H1 (cell line): ENCODE results near the gene TOP1. TPM values are rescaled to one million over a fixed set of nuclear protein-coding genes. Genes with fewer than 3 reads are reported as not detected.

Source experiments
- HDAC2 ChIP-seq, 2 experiments: fragments of 300-600 bp in 1 of 2; sonication (generic) in 1 of 2; IDR thresholded peaks; 2 replicates each; pipeline ENCODE4 v1.6.1; 2011 to 2012; ENCODE audit warnings: low read depth in 2 of 2, low read length in 2 of 2, mild to moderate bottlenecking in 2 of 2, moderate library complexity in 2 of 2, borderline replicate concordance in 1 of 2, inconsistent platforms in 1 of 2
- polyA plus RNA-seq, 7 experiments: library from polyadenylated mRNA; depleted of rRNA in 3 of 7; stranded (reverse) in 5 of 7; unstranded in 2 of 7; fragments of >200 nt in 5 of 7; fragments of 200-250 nt in 2 of 7; gene quantifications; 1 replicate in 5 of 7; 2 replicates in 1 of 7; 4 replicates in 1 of 7; pipeline versions ENCODE4 v1.2.1 to v1.2.3, GENCODE V29; 2011 to 2013; ENCODE audit warnings: missing spikeins in 2 of 7, mixed read lengths in 2 of 7
- total RNA-seq: library from RNA; stranded (reverse); fragmentation: NEBNext Ultra II Directional; extraction: Animal tissue kit (Norgen Biotek cat#: 25700); gene quantifications from 2 replicates; pipeline ENCODE4 v1.2.1, GENCODE V29; 2021
- TF ChIP-seq, protein P1 (sequence below): fragments of 300-600 bp; sonication (generic); IDR thresholded peaks from 2 replicates; pipeline ENCODE4 v1.7.1; 2012; ENCODE audit warnings: low read length, moderate library complexity, mild to moderate bottlenecking, inconsistent platforms; ENCODE audit not compliant: insufficient replicate concordance

The TOP1 gene
- total and polyA plus RNA-seq, 2 of the 8 experiments (the other 6 are each of a cell fraction or from before 2014, with no cell fraction given): 7.4 to 108 TPM

DNA sequence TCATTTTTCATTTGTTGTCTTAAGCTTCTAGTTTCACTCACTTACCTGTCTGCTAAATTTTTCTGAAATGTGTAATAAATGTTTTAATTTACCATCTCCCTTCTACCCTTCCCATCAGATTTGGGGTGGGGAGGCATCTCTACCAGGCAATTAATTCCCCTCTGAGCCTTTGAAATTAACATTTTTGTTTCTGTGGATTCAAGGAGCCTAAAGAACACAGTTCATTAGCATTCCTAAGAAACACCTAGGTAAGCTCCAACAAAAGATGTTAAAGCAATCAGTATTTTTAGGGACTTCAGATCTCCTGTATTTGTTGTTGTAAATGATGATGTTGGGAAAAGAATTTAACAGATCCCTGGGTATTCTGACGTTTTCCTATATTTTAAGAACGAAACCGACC, 6.6 kb downstream of the TOP1 start (continued):
- TF ChIP-seq, protein P1, sequence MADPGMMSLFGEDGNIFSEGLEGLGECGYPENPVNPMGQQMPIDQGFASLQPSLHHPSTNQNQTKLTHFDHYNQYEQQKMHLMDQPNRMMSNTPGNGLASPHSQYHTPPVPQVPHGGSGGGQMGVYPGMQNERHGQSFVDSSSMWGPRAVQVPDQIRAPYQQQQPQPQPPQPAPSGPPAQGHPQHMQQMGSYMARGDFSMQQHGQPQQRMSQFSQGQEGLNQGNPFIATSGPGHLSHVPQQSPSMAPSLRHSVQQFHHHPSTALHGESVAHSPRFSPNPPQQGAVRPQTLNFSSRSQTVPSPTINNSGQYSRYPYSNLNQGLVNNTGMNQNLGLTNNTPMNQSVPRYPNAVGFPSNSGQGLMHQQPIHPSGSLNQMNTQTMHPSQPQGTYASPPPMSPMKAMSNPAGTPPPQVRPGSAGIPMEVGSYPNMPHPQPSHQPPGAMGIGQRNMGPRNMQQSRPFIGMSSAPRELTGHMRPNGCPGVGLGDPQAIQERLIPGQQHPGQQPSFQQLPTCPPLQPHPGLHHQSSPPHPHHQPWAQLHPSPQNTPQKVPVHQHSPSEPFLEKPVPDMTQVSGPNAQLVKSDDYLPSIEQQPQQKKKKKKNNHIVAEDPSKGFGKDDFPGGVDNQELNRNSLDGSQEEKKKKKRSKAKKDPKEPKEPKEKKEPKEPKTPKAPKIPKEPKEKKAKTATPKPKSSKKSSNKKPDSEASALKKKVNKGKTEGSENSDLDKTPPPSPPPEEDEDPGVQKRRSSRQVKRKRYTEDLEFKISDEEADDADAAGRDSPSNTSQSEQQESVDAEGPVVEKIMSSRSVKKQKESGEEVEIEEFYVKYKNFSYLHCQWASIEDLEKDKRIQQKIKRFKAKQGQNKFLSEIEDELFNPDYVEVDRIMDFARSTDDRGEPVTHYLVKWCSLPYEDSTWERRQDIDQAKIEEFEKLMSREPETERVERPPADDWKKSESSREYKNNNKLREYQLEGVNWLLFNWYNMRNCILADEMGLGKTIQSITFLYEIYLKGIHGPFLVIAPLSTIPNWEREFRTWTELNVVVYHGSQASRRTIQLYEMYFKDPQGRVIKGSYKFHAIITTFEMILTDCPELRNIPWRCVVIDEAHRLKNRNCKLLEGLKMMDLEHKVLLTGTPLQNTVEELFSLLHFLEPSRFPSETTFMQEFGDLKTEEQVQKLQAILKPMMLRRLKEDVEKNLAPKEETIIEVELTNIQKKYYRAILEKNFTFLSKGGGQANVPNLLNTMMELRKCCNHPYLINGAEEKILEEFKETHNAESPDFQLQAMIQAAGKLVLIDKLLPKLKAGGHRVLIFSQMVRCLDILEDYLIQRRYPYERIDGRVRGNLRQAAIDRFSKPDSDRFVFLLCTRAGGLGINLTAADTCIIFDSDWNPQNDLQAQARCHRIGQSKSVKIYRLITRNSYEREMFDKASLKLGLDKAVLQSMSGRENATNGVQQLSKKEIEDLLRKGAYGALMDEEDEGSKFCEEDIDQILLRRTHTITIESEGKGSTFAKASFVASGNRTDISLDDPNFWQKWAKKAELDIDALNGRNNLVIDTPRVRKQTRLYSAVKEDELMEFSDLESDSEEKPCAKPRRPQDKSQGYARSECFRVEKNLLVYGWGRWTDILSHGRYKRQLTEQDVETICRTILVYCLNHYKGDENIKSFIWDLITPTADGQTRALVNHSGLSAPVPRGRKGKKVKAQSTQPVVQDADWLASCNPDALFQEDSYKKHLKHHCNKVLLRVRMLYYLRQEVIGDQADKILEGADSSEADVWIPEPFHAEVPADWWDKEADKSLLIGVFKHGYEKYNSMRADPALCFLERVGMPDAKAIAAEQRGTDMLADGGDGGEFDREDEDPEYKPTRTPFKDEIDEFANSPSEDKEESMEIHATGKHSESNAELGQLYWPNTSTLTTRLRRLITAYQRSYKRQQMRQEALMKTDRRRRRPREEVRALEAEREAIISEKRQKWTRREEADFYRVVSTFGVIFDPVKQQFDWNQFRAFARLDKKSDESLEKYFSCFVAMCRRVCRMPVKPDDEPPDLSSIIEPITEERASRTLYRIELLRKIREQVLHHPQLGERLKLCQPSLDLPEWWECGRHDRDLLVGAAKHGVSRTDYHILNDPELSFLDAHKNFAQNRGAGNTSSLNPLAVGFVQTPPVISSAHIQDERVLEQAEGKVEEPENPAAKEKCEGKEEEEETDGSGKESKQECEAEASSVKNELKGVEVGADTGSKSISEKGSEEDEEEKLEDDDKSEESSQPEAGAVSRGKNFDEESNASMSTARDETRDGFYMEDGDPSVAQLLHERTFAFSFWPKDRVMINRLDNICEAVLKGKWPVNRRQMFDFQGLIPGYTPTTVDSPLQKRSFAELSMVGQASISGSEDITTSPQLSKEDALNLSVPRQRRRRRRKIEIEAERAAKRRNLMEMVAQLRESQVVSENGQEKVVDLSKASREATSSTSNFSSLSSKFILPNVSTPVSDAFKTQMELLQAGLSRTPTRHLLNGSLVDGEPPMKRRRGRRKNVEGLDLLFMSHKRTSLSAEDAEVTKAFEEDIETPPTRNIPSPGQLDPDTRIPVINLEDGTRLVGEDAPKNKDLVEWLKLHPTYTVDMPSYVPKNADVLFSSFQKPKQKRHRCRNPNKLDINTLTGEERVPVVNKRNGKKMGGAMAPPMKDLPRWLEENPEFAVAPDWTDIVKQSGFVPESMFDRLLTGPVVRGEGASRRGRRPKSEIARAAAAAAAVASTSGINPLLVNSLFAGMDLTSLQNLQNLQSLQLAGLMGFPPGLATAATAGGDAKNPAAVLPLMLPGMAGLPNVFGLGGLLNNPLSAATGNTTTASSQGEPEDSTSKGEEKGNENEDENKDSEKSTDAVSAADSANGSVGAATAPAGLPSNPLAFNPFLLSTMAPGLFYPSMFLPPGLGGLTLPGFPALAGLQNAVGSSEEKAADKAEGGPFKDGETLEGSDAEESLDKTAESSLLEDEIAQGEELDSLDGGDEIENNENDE: peak; percentile 56
- no peak for TF ChIP-seq HDAC2 (IDR thresholded peaks at IDR 0.05; ENCODE audit: borderline replicate concordance in 1 of 2, low read depth in 2 of 2, low read length in 2 of 2)
- TF ChIP-seq, all 59 proteins: peak for 2
